ENCODE measurements around the gene LHX4.

The LHX4 gene

DNA sequence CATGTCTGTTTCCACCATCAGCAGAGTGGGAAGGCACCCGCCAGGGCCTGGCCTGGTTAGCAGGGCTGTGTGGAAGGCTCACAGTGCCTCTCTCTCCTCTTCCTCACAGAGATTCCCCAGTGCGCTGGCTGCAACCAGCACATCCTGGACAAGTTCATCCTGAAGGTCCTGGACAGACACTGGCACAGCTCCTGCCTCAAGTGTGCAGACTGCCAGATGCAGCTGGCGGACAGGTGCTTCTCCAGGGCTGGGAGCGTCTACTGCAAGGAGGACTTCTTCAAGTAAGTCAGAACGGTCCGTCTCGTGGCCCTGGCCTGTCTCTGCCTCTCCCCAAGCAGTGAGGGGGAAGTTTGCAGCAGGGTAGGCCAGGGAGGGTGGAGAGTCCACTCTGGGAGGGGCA is 18.1 kb downstream of the LHX4 start:
- DNase-seq (ENCODE audit: low read depth, low spot score) = no peak
- in situ Hi-C loops (cut with HindIII; ENCODE audit: low sequenced_read_pairs) = no loop called here
- TF ChIP-seq, protein P1, sequence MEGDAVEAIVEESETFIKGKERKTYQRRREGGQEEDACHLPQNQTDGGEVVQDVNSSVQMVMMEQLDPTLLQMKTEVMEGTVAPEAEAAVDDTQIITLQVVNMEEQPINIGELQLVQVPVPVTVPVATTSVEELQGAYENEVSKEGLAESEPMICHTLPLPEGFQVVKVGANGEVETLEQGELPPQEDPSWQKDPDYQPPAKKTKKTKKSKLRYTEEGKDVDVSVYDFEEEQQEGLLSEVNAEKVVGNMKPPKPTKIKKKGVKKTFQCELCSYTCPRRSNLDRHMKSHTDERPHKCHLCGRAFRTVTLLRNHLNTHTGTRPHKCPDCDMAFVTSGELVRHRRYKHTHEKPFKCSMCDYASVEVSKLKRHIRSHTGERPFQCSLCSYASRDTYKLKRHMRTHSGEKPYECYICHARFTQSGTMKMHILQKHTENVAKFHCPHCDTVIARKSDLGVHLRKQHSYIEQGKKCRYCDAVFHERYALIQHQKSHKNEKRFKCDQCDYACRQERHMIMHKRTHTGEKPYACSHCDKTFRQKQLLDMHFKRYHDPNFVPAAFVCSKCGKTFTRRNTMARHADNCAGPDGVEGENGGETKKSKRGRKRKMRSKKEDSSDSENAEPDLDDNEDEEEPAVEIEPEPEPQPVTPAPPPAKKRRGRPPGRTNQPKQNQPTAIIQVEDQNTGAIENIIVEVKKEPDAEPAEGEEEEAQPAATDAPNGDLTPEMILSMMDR (IDR thresholded peaks at IDR 0.05; ENCODE audit: low read depth, low read length) = no peak
- no peak overlapping the region for H3K4me3 ChIP-seq (ENCODE audit: low read depth, low read length)

DNA sequence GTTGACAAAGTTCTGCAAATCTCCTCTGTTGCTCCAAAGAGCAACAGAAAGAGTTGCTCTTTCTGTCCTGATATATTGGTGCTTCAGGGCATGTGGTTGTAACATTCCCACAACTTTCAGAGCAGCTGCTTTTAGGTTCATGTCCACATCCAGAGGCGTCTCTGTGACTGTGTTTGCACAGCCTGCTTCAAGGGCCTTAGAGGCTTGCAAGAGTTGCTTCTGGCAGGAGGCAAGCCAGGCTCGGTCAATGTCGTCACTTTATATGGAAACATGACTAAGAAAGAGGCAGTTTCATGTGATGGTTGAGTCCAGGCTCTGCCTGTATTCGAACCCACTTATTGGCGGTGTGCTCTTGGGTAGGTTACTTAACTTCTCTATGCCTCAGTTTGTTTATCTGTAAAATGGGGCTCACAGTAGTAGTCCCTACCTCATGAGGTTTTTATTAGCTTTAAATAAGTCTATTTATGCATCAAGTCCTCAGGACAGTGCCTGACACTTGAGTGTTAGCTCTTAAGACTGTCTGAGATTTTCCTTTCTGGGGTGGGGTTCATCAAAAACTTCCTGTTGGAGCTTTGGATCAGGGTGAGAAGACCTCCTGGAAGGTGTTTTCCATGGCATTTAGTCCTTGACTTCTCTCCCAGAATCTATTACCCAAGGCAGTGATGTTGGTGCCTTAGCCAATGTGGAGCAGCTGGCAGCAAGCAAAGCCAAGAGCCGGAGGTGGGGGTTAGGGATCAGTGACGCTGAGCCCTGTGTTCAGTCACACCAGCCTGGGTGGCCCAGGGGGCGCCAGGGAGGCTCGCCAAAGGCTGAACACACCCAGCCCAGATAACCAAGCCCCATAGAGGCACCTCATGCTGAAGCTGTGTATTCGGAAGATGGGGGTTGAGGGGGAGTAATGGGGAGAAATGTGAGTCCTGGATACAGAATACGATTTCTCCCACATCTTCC is 18.9 kb downstream of the LHX4 start:
- in situ Hi-C loops (cut with HindIII; ENCODE audit: low sequenced_read_pairs) = no loop called here
- no peak for DNase-seq (ENCODE audit: low read depth, low spot score)
- no peak overlapping the region for H3K4me3 ChIP-seq (ENCODE audit: low read depth, low read length)
- TF ChIP-seq, protein P1 (IDR thresholded peaks at IDR 0.05; ENCODE audit: low read depth, low read length) = peak; percentile 16

DNA sequence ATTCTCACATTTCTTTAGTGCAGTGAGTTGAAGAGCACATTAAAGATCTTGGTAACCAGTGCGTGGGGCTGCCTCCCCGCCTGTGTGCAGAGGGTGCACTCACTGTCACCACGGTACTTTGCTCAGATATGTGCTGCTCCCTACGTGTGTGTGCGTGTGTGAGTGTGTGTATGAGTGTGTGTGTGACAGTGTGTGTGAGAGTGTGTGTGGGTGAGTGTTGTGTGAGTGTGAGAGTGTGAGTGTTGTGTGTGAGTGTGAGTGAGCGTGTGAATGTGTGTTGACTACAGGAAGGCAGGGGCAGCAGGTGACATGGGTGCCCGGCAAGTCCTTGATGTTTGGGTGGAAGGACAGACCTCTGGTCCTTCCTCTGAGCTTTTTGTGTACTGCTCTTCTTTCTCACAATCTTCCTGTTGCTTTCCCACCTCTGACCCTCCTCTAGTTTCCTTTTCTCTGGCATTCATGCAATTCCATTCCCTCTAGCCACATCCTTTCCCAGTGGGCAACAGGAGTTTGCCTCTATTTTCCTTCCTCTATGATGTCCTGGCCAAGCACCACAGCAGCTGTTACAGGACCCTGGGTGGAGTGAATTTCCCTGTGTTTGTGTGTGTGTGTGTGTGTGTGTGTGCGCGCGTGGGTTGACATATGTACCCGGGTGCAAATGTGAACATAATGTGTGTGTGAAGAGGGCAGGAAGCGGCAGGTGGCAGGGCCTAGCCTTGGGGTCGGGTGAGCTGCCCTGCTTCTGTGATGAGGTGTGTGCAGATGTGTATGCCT is 19.8 kb downstream of the LHX4 start:
- in situ Hi-C loops (cut with HindIII; ENCODE audit: low sequenced_read_pairs) = no loop called here
- DNase-seq (ENCODE audit: low read depth, low spot score) = no peak
- no peak overlapping the region for H3K4me3 ChIP-seq (ENCODE audit: low read depth, low read length)
- TF ChIP-seq, protein P1 (IDR thresholded peaks at IDR 0.05; ENCODE audit: low read depth, low read length) = no peak

DNA sequence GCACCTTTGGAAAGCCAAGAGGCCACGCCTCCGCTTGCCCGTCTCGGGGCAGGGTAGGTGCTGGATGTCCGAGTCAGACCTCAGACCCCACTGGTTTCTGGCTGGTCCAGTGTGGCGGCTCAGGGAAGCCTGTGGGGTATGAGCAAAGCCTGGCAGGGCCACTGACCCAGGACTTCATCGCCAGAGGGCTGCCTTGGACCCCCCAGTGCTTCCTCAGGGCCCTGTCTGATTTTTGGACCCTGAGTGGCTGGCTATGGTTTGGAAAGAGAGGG is 20.4 kb downstream of the LHX4 start:
- in situ Hi-C loops (cut with HindIII; ENCODE audit: low sequenced_read_pairs) = no loop called here
- no peak overlapping the region for H3K4me3 ChIP-seq (ENCODE audit: low read depth, low read length)
- TF ChIP-seq, protein P1 (IDR thresholded peaks at IDR 0.05; ENCODE audit: low read depth, low read length) = no peak
- no peak for DNase-seq (ENCODE audit: low read depth, low spot score)

DNA sequence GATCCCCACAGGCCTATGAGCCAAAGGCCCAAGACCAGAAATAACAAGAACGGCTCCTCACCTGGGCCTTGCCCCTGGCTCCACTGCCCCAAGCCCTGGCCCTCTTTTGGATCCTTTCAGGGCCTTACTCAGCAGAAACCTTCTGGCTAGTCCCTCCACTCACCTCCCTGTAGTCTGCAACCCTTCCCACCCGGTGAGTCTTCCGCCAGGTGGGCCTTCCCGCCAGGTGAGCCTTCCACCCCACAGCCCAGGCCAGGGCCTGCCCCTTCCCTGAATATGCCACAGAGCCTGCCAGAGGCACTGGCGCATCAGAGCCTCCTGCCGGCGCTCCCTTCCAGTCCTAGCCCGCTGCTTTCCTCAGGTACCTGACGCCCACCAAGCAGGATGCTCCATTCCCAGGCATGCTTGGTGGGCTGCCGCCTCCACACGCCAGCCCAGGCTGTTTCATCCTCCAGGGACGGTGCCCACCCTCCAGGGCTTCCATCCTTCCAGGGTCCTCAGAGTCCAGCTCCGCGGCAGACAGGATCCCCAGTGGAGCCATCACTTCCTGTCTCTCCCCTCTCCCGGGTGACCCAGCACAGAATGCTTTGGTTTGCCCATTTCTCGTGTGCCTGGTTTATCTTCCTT is 20.9 kb downstream of the LHX4 start:
- in situ Hi-C loops (cut with HindIII; ENCODE audit: low sequenced_read_pairs) = no loop called here
- TF ChIP-seq, protein P1 (IDR thresholded peaks at IDR 0.05; ENCODE audit: low read depth, low read length) = no peak
- no peak overlapping the region for H3K4me3 ChIP-seq (ENCODE audit: low read depth, low read length)
- DNase-seq (ENCODE audit: low read depth, low spot score) = no peak

DNA sequence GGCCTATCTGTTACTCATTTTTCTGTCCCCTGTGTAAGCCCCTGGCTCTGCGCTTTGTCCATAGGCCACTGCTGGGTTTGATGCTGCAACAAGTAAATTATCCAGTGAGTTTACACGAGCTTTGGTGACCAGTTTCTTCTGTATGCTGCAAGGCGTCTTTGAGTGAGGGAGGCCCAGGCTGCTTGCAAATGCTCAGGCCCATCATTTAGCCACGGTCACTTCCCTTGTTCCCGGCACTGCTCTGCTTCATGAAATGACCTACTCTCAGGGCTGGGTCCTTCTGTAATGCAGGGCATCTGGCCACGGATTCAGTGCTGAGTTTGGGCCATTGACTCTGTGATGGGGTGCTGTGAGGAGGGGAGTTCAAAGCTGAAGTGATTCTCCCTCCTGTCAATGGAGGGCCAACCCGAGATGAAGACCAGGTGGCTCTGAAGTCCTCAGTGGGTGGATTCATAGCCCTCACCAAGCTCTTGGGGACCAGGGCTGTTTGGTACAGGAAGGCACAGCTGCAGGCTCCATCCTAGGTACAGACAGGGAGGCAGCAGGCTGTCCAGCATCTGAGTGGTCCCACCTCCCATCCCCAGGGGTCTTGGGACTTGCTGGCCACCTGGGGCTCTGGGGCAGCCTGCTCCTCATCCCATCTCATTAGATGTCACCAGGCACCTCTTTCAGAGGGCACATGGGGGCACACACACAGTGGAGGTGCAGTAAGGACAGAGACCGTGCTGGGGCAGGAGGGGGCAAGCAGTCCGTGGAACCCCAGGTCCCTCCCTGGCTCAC is 21.7 kb downstream of the LHX4 start:
- in situ Hi-C loops (cut with HindIII; ENCODE audit: low sequenced_read_pairs) = no loop called here
- H3K4me3 ChIP-seq (ENCODE audit: low read depth, low read length) = no peak overlapping the region
- TF ChIP-seq, protein P1 (IDR thresholded peaks at IDR 0.05; ENCODE audit: low read depth, low read length) = no peak
- no peak for DNase-seq (ENCODE audit: low read depth, low spot score)
